IPS-20b (cell line): ENCODE results near the gene SGK1.
"Not testable (repeated sequence)": the region's sequence is repeated elsewhere in the genome, so short reads cannot be mapped to it uniquely, and the experiment has no call there.

Source experiments
- H3K27ac ChIP-seq: one replicate; pipeline ENCODE4 v1.5.1; 2013; ENCODE audit warnings: low read length
- H3K27me3 ChIP-seq: 2 replicates; pipeline ENCODE4 v1.6.1; 2013; ENCODE audit warnings: mild to moderate bottlenecking, low read length, inconsistent platforms; ENCODE audit not compliant: insufficient read depth
- H3K36me3 ChIP-seq: 2 replicates; pipeline ENCODE4 v1.6.1; 2013; ENCODE audit warnings: low read depth, mild to moderate bottlenecking, inconsistent platforms, low read length, moderate library complexity; ENCODE audit not compliant: insufficient read depth
- H3K4me1 ChIP-seq: 2 replicates; pipeline ENCODE4 v1.6.1; 2013; ENCODE audit warnings: mild to moderate bottlenecking, control low read depth, inconsistent platforms, low read length, moderate library complexity; ENCODE audit not compliant: insufficient read depth
- H3K4me3 ChIP-seq: 2 replicates; pipeline ENCODE4 v1.5.1; 2013; ENCODE audit warnings: mild to moderate bottlenecking, low read length, inconsistent platforms
- H3K9ac ChIP-seq: 2 replicates; pipeline ENCODE4 v1.6.1; 2013; ENCODE audit warnings: low read depth, mild to moderate bottlenecking, inconsistent platforms, low read length, moderate library complexity
- H3K9me3 ChIP-seq: 2 replicates; pipeline ENCODE4 v1.6.1; 2013; ENCODE audit warnings: mild to moderate bottlenecking, low read depth, low read length, inconsistent platforms; ENCODE audit not compliant: insufficient read depth

Gene SGK1

GRCh38 chr6:134233180-134233955, 84.5 kb downstream of the SGK1 start:
- no peaks in the 10 kb centered on the region for H3K9me3 ChIP-seq
- H3K9ac ChIP-seq: no peak overlapping the region
- peaks cover 11% of the 10 kb centered on the region; the same call in 1 of the 2 replicates for H3K4me1 ChIP-seq
- no peak overlapping the region for H3K4me3 ChIP-seq
- no peaks in the 10 kb centered on the region for H3K36me3 ChIP-seq
- no peak overlapping the region for H3K27ac ChIP-seq
- no peaks in the 10 kb centered on the region for H3K27me3 ChIP-seq

GRCh38 chr6:134230940-134231339, 87.0 kb downstream of the SGK1 start:
- H3K4me1 ChIP-seq: peaks cover 11% of the 10 kb centered on the region; the same call in 1 of the 2 replicates
- no peak overlapping the region for H3K4me3 ChIP-seq
- H3K27me3 ChIP-seq: no peaks in the 10 kb centered on the region
- H3K36me3 ChIP-seq: no peaks in the 10 kb centered on the region
- H3K9me3 ChIP-seq: no peaks in the 10 kb centered on the region
- H3K9ac ChIP-seq: no peak overlapping the region
- H3K27ac ChIP-seq: no peak overlapping the region

GRCh38 chr6:134230087-134230700, 87.7 kb downstream of the SGK1 start:
- no peaks in the 10 kb centered on the region for H3K27me3 ChIP-seq
- no peaks in the 10 kb centered on the region for H3K36me3 ChIP-seq
- no peaks in the 10 kb centered on the region for H3K9me3 ChIP-seq
- peaks cover 11% of the 10 kb centered on the region; the same call in 1 of the 2 replicates for H3K4me1 ChIP-seq
- peak overlapping the region; percentile 53; the same call in 1 of the 2 replicates for H3K9ac ChIP-seq
- H3K4me3 ChIP-seq: no peak overlapping the region
- H3K27ac ChIP-seq: no peak overlapping the region

- Histone ChIP-seq H3K4me1 (peaks cover 11% of the 10 kb centered on the region; the same call in 1 of the 2 replicates), H3K9ac (peak overlapping the region; percentile 53; the same call in 1 of the 2 replicates), H3K27me3 (no peaks in the 10 kb centered on the region), H3K4me3 (no peak overlapping the region), H3K9me3 (no peaks in the 10 kb centered on the region), H3K36me3 (no peaks in the 10 kb centered on the region), H3K27ac (no peak overlapping the region)
Measured at GRCh38 chr6:134229520-134229919, 88.4 kb downstream of the SGK1 start.

GRCh38 chr6:134223796-134224420, 94.0 kb downstream of the SGK1 start:
- H3K27ac ChIP-seq: no peak overlapping the region

GRCh38 chr6:134221250-134221649, 96.7 kb downstream of the SGK1 start:
- Histone ChIP-seq H3K27ac (no peak overlapping the region), H3K9ac (no peak overlapping the region), H3K36me3 (no peaks in the 10 kb centered on the region), H3K4me3 (no peak overlapping the region), H3K27me3 (no peaks in the 10 kb centered on the region), H3K9me3 (no peaks in the 10 kb centered on the region), H3K4me1 (no peaks in the 10 kb centered on the region)

More at GRCh38 chr6:134223796-134224420, 94.0 kb downstream of the SGK1 start:
- no peaks in the 10 kb centered on the region for H3K27me3 ChIP-seq
- H3K9me3 ChIP-seq: no peaks in the 10 kb centered on the region
- no peaks in the 10 kb centered on the region for H3K36me3 ChIP-seq
- H3K9ac ChIP-seq: no peak overlapping the region
- no peak overlapping the region for H3K4me3 ChIP-seq
- no peaks in the 10 kb centered on the region for H3K4me1 ChIP-seq

- no peaks in the 10 kb centered on the region for H3K36me3 ChIP-seq
- H3K27ac ChIP-seq: no peak overlapping the region
Measured at GRCh38 chr6:134217798-134218140, 100.1 kb downstream of the SGK1 start.

GRCh38 chr6:134217105-134217797, 100.7 kb downstream of the SGK1 start:
- Histone ChIP-seq H3K9me3 (no peaks in the 10 kb centered on the region), H3K4me3 (no peak overlapping the region), H3K27ac (no peak overlapping the region), H3K27me3 (no peaks in the 10 kb centered on the region), H3K9ac (no peak overlapping the region), H3K36me3 (no peaks in the 10 kb centered on the region), H3K4me1 (no peaks in the 10 kb centered on the region)

More at GRCh38 chr6:134217798-134218140, 100.1 kb downstream of the SGK1 start:
- Histone ChIP-seq H3K9me3 (no peaks in the 10 kb centered on the region), H3K4me3 (no peak overlapping the region), H3K4me1 (no peaks in the 10 kb centered on the region), H3K27me3 (no peaks in the 10 kb centered on the region), H3K9ac (no peak overlapping the region)

- H3K4me1 ChIP-seq: no peaks in the 10 kb centered on the region
- H3K27ac ChIP-seq: no peak overlapping the region
Measured at GRCh38 chr6:134216301-134217010, 101.5 kb downstream of the SGK1 start.

GRCh38 chr6:134213410-134213809, 104.5 kb downstream of the SGK1 start:
- not testable (repeated sequence) for H3K4me3 ChIP-seq, H3K9me3 ChIP-seq, H3K9ac ChIP-seq, H3K36me3 ChIP-seq, H3K27me3 ChIP-seq, H3K27ac ChIP-seq, H3K4me1 ChIP-seq

More at GRCh38 chr6:134216301-134217010, 101.5 kb downstream of the SGK1 start:
- Histone ChIP-seq H3K9ac (no peak overlapping the region), H3K36me3 (no peaks in the 10 kb centered on the region), H3K4me3 (no peak overlapping the region), H3K9me3 (no peaks in the 10 kb centered on the region), H3K27me3 (no peaks in the 10 kb centered on the region)

- Histone ChIP-seq H3K27me3 (no peaks in the 10 kb centered on the region), H3K9me3 (no peaks in the 10 kb centered on the region), H3K27ac (no peak overlapping the region), H3K36me3 (no peaks in the 10 kb centered on the region), H3K4me1 (no peaks in the 10 kb centered on the region), H3K4me3 (no peak overlapping the region), H3K9ac (no peak overlapping the region)
Measured at GRCh38 chr6:134211297-134211696, 106.6 kb downstream of the SGK1 start.
